ENCODE measurements around the gene INPPL1.
"Not testable (repeated sequence)": the region's sequence is repeated elsewhere in the genome, so short reads cannot be mapped to it uniquely, and the experiment has no call there.

INPPL1 gene

GRCh38 chr11:72224564-72225410, at the start of gene INPPL1:
INPPL1 (plus strand) TSS chr11:72224767; CDS start chr11:72224985, 218 bp downstream.
- no peak for ATAC-seq

GRCh38 chr11:72177656-72178055, 46.9 kb upstream of the INPPL1 start:
- no peak for ATAC-seq

- ATAC-seq = no peak
Measured at GRCh38 chr11:72179049-72179803, 45.3 kb upstream of the INPPL1 start.

- no peak for ATAC-seq
Measured at GRCh38 chr11:72179804-72180396, 44.7 kb upstream of the INPPL1 start.

GRCh38 chr11:72180892-72181552, 43.5 kb upstream of the INPPL1 start:
- not testable (repeated sequence) for ATAC-seq

- ATAC-seq = not testable (repeated sequence)
Measured at GRCh38 chr11:72181553-72181958, 43.0 kb upstream of the INPPL1 start.

GRCh38 chr11:72188267-72188666, 36.3 kb upstream of the INPPL1 start:
- no peak for ATAC-seq

- no peak for ATAC-seq
Measured at GRCh38 chr11:72189455-72190250, 34.9 kb upstream of the INPPL1 start.

- no peak for ATAC-seq
Measured at GRCh38 chr11:72190631-72191071, 33.9 kb upstream of the INPPL1 start.

GRCh38 chr11:72191961-72192381, 32.6 kb upstream of the INPPL1 start, which contains the start of gene FOLR1:
FOLR1 (plus strand) TSS chr11:72192140; CDS start chr11:72192174, 34 bp downstream.
- no peak for ATAC-seq

- no peak for ATAC-seq
Measured at GRCh38 chr11:72195518-72196270, 28.9 kb upstream of the INPPL1 start.

- ATAC-seq = not testable (repeated sequence)
Measured at GRCh38 chr11:72201445-72201844, 23.1 kb upstream of the INPPL1 start.

- no peak for ATAC-seq
Measured at GRCh38 chr11:72202571-72202970, 22.0 kb upstream of the INPPL1 start.

- no peak for ATAC-seq
Measured at GRCh38 chr11:72203163-72203562, 21.4 kb upstream of the INPPL1 start.

GRCh38 chr11:72204886-72205285, 19.7 kb upstream of the INPPL1 start:
- ATAC-seq = no peak

- ATAC-seq = not testable (repeated sequence)
Measured at GRCh38 chr11:72206794-72207193, 17.8 kb upstream of the INPPL1 start.

- no peak for ATAC-seq
Measured at GRCh38 chr11:72208281-72208680, 16.3 kb upstream of the INPPL1 start.

- ATAC-seq = no peak
Measured at GRCh38 chr11:72209101-72209500, 15.5 kb upstream of the INPPL1 start.

- no peak for ATAC-seq
Measured at GRCh38 chr11:72216638-72217037, 7.9 kb upstream of the INPPL1 start, which contains the start of gene FOLR2. FOLR2 (plus strand) TSS chr11:72216794; CDS start chr11:72218585, 1,791 bp downstream.

GRCh38 chr11:72217841-72218240, 6.7 kb upstream of the INPPL1 start:
- ATAC-seq = no peak

- ATAC-seq = no peak
Measured at GRCh38 chr11:72218251-72218745, 6.3 kb upstream of the INPPL1 start.

Measured in activated CD4-positive, CD25-positive, alpha-beta regulatory T cell treated with anti-CD3 and anti-CD28 coated beads, Interleukin-2, amount 50 U/mL, for 24 hours (primary cell).